GM19438 (cell line): ENCODE measurements around the gene DIO3.

Experiments
- ATAC-seq: cut with Tn5 transposase; IDR thresholded peaks from one replicate; pipeline ENCODE4 v1.9.1; 2021; ENCODE audit warnings: low read depth; ENCODE audit not compliant: unreplicated experiment

The DIO3 gene

DNA sequence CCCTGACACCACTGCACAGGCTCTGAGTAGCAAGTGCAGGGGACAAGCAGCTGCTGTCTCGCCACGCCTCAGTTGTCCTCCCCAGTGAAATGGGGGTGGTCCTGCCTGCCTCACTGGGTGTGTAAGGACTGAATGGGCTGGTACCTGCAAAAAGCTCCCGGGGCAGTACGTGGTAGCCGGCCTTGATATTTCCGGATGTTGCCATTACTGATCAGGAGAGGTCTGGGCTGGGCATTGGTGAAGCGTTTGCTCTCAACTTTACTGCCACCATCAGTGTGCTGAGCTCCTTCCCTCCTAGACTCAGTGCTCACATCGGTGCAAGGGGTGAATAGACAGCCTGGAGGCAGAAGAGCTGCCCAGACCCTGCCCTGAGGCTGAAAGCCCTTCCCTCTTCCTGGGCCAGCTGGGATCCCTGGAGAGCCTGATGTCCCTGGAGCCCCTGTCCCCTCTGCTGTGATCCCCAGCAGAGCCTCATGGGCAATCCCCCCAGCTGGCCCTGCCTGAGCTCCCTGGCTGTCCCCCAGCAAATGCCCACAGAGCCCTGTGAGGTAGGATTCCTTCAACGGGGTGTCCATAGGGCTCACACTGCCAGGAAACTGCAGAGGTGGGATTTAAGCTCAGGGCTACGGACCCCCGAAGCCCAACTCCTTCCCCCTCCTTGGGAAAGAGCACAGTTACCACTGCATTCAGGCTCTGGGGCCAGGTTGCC lies 18.2 kb downstream of the DIO3 start:
- no peak for ATAC-seq

GRCh38 chr14:101581806-101582205 lies 20.5 kb downstream of the DIO3 start:
- no peak for ATAC-seq

DNA sequence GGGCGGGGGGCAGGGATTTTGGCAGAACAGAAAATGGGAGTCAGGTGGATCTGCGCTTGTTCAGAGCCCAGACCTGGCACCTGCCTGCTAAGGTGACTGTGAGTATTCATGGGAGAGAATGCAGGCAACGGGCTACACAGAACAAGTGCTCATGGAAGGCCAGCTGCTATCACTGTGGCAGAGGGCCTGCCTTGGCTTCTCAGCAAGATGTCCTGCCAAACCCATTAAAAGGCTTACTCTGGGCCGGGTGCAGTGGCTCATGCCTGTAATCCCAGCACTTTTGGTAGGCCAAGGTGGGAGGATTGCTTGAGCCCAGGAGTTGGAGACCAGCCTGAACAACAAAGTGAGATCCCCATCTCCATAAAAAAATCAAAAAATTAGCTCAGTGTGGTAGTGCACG lies 21.0 kb downstream of the DIO3 start:
- no peak for ATAC-seq

DNA sequence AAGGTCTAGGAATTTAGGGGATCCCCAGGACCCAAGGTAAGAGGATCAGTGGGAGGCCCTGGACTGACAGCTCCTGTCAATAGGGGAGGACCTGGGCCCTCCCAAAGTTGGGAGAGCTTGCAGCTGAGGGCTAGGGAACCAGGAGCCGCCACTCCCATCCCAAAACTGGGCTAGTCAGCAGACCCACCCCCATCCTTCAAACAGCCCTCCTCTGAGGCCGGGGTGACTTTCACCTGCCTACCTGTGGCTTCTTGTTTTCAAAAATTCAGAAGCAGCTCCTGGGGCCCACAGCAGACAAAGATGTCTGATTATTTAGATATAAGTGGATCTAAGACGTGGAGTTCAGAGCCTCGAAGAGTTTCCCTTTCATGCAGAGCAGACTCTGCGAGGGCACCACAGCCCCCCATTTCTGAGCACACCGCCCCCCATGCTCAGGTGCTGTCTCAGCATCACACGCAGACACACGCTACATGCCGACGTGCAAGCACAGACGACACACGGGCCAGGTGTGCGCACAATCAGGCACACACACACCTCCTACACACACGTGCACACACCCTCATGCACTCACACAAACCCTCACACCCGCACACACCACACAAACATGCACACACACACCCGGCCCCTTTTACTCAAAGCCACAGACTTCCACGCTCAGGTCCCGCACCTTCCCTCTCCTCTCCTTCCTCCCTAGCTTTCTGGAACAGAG lies 21.9 kb downstream of the DIO3 start:
- no peak for ATAC-seq

DNA sequence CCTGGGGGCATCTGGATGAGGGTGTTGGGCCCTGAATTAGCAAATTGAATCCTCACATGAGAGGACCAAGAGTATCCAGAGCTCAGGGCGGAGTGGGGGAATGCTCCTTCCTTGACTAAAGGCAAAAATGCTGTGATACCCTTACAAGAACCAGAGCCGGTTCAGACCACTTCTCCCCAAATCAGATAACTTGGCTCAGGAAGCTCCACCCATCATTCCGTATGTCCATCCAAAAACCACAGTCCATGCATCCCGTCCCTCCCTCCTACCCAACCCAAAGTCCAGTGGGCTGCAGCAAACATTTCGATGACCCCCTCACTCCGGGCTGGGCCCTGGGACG lies 22.4 kb downstream of the DIO3 start:
- ATAC-seq = no peak

DNA sequence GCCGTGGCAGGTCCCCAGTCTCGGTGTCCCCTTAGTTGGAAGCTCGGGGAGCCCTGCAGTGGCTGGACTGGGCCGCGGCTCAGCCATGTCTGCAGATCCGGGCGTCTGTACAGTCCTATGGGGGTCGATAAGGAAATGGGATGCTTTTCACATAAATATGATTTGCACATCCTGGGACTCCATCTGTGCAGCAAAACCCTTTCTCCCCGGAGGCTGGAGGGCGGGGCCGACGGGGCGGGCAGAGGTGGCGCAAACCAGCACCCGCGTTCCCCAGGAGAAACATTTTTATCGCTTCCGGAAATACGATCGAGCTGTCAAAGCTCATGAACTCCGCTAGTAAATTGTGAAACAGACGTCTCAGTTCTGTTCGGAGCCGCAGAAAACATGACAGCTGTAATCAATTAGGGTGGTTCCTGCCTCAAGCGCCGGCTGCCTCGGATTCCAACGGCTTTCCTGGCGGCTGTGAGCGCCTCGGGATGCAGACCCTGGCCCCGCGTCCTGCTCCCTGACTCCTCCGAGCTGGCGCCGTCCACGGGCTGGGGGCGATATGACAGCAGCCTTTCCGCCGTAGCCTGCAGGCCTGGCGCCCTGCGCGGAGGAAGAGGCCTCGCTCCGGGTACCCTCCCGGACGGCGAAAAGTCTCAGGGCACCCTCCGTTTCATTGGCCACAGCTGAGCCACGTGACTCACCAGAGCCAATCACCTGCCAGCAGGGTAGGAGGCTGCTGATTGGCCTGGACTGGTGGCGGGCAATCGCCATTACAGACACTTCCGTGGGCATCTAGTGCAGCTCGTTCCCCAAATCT lies 23.0 kb downstream of the DIO3 start:
- ATAC-seq = no peak

- no peak for ATAC-seq
Measured at GRCh38 chr14:101585211-101585610, 23.9 kb downstream of the DIO3 start.

DNA sequence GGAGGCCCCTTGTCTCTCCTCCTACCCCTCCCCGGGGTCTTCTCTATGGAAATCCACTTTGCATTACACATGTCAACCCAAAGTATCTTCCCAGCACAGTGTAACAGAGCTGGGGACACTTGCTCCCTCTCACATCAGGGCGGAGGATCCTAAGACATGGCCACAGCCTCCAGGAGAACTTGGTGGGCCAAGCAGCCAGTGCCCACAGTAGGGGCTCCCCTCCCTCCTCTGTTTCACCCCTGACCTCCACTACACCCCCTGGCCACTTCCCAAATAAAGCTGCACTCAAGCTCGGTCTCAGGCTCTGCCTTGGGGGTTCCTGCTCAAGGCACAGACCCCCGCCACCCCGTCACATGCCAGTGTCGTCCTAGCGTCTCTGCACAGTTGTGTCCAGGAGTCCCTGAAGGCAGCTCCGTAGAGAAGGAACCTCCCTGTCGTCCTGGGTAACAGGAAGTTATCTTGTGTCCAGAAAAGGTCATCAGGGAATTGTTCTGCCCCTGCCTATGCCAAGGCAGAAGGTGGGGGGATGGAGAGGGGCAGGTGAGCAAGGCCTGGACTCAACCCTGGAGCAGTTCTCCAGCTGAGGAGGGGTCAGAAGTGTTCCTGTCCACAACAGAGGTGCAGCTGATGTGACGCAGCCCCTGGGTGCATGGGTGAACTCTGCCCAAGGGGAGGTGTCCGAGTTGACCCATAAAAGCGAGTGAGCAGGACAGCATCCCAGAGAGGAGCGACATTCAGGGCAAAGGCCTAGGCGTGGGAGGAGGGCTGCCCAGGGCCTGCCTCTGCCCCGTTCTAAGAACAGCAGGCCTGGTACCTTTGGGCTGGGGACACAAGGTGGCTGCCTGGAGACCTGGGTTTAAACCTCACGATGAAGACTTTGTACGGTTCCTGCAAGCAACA lies 25.5 kb downstream of the DIO3 start:
- ATAC-seq = no peak

DNA sequence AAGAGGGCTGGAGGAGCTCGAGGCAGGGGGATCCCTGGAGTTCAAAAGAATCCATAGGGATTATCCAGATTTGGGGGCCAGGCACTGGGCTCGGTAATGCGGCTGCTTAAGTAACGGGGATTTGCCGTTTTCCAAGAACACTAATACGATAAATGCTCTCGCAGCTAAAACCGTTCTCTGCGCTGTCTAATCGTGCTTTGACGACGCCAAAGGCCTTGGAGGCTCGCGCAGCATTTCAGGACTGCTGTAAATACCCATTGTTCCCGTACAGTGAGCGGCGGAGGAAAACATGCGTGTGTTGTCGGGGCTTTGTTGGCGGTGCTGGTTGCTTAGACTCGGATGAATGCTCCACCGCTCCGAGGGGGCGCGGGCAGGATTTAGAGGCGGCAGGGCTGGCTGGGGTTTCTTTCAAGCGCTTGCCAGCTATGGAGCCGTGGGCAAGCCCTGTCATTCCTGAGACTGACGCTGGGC lies 26.2 kb downstream of the DIO3 start:
- ATAC-seq = no peak

DNA sequence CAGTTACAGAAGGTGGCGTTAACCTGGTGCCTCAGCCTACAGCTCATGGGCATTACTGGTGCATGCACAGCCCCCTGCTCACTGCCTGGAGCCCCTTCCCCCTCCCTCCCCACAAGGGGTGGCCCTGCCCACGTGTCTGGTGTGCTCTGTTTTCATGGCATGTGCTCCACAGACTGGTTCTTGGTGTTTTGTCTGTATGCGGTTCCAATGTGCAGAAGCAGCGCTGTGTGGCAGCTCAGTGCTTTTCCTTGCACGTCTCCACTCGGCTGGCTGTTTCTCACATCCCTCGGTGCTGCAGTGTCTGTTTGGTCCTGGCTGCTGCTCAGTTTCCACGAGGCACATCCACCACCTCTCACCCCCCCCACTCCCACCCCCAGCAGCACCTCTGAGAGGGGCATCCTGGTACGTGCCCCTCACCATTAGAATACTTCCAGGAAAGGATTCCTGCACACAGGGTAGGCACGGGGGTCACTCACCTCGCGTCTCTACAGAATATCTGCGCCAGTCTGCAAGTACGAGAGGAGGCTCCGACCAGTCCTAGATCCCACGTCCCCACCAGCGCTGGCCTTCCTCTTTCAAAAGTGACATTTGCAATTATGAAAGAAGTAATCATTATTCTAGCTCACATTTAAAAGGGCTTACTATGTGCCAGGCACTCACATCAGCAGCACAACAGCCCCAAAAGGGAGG lies 27.1 kb downstream of the DIO3 start:
- ATAC-seq = no peak

GRCh38 chr14:101588990-101589389 lies 27.7 kb downstream of the DIO3 start:
- ATAC-seq = no peak

DNA sequence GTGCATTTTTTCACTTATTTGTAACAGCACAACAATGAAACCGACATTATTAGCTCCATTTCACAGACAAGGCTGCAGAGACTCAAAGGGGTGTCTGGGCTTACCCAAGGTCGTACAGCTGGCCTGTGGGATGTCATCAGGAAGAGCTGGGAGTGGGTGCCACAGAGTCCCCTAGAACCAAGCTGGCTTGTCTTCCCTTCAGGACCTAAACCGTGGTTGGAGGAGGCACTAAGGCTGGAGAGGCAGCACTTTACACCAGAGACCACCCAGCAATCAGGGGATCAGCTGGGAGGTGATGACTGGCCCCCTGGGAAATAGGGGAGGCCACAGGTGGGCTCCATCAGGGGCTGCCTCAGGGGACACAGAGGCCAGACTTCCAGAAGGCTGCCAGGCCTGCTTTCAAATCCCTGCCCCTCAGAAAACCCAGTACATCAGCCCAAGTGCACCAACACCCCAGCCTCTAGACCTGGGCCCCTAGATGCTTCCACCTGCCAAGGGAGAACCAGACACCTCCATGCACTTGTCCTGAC lies 28.3 kb downstream of the DIO3 start:
- no peak for ATAC-seq

- no peak for ATAC-seq
Measured at GRCh38 chr14:101590062-101590461, 28.8 kb downstream of the DIO3 start.

DNA sequence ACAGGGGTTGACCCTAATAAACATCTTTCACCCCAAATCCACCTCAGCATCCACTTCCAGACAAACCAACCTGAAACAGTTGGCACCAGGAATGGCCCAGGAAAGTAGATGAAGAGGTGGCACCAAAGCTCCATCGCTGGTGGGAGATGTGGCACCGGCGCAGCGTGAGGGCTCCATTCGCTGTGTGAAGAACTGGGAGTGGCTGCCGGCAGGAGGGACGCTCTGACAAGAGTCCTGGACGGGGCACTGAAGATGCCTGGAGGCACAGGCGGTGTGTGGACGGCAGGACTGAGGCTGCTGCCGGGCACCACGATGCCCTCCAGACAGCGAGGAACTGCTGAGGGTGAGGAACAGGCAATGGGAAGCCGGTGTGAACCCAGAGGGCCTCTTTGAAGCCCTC lies 29.3 kb downstream of the DIO3 start:
- no peak for ATAC-seq

DNA sequence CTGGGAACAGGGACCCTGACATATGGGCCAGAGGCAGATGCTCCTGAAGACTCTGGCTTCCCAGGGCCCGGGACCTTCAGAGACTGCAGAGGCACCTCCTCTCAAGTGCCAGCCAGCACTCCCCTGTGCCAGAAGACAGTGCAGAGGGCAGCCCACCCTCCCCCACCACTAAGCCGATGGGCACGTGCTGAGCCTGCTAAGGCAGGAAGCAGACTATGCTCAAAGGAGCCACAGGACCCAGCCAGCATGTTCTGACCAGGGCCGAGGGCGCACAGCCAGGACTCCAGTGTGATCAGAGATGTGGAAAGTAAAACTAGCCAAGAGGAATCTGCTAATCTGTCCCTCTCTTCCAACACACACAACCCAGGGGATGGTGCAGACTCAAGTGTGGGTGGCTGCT lies 29.8 kb downstream of the DIO3 start:
- no peak for ATAC-seq

DNA sequence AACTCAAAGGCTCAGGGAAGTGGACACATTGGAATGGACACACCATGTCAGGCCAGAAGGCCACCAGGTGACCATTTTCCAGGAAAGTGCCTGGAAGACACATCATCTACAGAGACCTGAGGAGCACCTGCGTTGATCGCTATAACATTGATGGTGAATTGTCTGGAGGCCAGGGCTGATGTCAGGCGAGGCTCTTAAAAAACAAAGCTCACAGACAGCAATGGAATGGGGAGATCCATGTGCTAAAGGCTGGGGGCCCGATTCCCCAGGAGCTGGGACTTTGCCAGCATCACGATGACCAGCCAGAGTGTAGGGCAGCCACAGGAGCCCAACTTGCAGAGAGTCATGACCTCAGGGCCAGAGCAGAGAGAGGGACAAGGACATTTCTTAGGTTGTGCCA lies 30.3 kb downstream of the DIO3 start:
- ATAC-seq = no peak

DNA sequence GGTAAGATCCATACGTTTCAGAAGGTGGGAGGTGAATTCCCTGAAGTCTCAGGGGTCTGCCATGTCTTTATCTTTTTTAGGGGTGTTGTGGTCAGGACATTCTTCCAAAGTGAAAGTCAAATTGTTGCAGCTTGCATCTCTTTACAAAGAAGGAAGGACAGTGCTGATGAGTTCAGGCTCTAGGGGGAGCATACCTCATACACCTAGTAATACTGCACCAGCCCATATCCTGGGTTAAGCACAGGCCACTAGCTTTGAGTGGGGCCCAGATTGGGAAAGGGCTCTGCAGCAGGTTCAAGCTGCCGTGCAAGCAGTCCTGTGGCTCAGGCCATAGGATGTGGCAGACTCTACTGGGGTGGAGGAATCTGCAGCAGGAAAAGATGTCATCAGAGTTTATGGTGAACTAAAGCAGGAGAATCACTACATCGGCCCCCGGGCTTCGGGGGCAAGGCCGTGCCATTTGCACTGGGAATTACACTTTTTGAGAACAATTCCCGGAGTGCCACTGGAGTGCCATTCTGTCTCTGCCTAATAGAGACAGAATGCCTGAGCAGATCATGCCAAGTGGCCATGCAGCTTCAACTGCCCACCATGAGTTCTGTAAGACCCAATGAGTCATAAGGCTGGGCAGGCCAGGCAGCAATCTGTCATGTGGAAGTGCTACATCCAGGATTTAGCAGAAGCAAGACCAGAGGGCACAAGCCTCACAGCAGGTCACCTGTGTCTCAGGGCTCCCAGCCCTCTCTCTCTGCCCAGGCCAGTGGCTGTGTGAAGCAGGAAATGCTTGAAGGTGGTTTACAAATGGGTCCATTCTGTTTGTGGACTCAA lies 32.3 kb downstream of the DIO3 start:
- ATAC-seq = no peak

DNA sequence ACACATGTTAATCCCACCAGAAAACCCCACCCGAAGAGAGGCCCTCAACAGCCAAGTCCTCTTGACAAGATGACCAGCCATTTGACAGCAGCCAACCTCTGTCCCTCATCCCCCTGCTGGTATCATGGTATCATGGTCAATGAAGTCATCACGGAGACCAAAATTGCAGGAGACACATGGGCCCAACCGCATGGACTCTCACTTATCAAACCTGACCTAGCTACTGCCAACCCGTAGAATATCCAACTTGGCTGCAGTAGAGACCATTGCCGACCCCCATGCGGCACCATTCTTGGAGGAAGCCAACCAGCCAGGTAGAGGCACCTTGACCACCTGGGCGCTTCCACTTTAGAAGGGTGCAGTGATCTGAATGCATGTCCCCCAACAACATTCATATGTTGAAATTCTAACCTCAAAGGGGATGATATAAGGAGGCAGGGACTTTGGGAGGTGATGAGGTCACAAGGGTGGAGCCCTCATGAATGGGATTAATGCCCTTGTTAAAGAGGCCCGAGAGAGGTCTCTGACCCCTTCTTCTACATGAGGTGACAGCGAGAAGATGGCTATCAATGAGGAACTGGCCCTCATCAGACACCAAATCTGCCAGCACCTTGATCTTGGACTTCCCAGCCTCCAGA lies 33.3 kb downstream of the DIO3 start:
- no peak for ATAC-seq
